Activated CD4-positive, CD25-positive, alpha-beta regulatory T cell treated with anti-CD3 and anti-CD28 coated beads, Interleukin-2, amount 50 U/mL, for 24 hours (primary cell): Measurements from ENCODE around the gene CAMK2G.

Source experiments
- ATAC-seq, 2 donors: fragments of 150-1000 bp; cut with Tn5 transposase; one replicate each; pipeline ENCODE4 v1.10.0; 2021; ENCODE audit warnings: mild to moderate bottlenecking in 1 of 2, moderate library complexity in 1 of 2

The CAMK2G gene

DNA sequence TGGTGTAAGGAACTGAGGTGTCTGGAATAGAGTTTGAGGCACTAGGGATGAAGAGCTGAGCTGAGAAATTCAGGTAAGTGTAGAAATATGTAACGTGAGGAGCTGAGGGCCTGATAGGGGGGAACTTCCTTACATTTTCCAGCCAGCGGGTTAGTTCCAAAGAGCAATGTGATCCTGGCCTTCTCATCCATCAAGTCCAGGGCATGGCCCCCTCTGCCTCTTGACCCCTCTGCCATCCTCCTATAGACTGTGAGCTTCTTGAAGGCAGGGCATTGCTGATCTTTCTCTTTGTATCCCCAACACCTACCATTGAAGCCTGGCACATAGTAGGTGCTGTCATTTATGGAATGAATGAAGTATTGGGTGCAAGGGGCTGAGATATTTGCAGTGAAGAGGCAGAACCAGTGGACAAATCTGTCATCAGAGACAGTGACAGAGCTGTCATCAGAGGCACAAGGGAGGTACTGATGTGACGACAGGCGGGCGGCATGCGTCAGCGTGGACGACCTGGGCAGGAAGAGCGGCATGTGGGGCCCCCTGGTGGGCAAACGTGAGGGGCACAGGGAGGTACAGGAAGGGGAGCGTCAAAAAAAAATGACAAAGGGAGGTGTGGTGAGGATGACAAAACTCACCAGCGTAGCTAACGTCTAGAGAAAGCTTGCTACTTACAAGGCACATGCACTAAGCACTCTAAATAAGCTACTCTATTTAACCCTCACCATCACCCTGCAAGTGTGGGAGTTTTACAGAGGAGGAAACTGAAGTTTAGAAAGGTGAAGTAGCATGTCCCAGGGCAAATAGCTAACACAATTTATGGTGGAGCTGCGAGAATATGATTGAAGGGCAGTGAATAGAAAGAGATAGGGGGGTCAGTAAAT, 5.2 kb upstream of the CAMK2G start:
- ATAC-seq = peak; percentile 95 to 96

DNA sequence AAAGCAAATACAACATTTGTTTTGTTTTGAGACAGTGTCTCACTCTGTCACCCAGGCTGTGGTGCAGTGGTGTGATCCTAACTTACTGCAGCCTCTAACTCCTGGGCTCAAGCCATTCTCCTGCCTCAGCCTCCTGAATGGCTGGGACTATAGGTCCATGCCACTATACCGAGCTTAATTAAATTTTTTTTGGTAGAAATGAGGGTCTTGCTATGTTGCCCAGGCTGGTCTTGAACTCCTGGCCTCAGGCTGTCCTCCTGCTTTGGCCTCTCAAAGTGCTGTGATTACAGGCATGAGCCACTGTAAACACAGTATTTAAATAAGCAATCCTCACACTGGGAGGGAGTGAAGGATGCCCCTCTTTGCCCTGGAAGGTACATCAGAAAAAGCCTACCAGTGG, 4.0 kb upstream of the CAMK2G start:
- no peak for ATAC-seq

DNA sequence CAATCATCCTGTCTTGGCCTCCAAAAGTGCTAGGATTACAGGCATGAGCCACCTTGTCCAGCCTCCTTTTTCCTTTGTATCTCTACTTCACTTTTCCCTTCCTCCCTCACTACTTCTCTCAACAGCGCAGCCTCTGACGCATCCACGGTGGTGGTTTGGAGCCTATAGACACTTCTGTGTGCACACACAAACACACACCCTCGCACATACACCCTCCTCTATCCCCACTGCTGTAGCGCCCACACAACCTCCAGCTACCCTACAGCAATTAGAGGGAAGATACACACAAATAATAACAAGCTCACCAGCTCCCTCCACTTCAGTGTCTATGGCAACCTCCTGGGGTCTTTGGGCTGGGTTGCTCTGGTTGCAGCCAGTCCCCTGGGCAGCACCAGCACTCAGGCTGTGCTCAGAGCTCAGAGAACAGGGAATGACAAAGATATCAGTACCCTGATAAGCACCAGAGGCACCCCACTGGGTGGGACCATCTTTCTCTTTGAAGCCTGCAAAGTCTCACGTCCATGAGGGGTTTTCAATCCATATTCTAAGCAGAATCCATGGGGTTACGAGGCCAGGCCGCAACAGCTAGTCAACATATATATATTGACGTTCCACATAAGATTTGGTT, 3.3 kb upstream of the CAMK2G start:
- no peak for ATAC-seq

DNA sequence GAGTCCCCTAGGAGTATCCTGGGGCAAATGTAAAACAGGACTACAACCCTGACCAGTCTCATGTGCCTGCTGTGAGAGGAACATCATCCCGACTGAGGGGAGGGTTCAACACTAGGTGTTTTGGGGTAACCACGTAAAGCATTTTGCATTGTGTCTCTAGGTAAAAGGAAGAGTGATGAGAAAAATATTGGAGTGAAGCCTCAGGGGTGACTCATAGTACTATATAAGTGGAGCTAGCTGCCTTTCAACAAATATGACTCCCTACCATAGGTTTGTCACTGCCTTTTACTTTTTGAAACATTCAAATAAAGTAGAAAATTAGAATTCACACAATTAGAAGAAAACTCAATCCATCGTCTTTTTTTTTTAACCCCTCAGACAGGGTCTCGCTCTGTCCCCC, 2.6 kb upstream of the CAMK2G start:
- no peak for ATAC-seq

DNA sequence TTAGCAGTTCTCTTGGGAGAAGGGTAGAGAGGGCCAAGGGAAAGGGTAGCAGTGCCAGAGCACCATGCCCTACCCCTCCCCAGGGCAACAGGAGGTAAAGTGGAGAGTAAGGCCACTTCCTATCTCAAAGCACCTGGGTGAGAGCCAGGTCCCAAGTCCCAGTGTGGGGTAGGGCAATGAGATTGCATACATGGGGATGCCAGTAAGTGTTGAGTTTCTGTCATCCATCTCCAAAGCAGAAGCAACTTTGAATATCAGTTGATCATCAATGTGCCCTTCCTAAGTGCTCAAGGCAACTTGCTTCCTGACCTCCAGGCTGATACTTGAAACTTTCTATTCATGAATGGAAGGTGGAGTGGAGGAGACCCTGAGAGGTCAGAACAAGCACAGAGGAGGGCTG, 2.2 kb upstream of the CAMK2G start:
- no peak for ATAC-seq

DNA sequence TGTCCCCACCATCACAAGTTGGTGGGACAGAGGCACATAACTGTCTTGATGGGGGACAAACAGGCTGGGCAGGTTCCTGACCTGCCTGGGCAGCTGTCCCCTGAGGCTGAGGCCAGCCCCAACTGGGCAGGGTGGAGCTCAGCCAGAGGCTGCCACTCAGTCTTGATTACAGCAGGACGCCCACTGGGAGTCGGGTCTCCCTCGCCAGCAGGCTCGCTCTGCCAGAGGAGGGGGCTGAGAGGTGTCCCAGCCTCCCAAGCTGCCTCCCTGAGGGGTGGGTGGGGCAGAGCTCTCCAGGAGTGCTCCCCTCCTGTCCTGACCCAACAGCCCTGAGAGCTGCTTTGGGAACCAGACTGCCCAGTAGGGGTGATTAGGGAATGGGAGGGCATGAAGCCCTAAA, 1.8 kb upstream of the CAMK2G start:
- no peak for ATAC-seq

DNA sequence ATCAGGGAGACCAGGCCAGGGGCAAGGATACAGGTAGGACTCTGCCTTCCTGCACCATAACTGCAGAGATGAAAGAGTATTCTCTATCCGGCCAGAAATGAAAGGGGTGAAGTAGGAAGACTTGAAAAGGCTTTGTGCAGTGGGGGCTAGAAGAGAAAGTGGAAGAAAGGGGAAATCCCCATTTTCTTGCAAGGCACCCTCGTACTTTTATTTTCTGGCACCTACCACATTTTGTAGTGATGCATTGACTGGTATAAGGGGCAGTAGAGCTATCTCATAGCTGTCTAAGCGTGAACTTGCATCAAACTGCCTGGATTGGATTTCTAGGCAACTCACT, 752 bp upstream of the CAMK2G start:
- peak; percentile 43 to 54 for ATAC-seq

DNA sequence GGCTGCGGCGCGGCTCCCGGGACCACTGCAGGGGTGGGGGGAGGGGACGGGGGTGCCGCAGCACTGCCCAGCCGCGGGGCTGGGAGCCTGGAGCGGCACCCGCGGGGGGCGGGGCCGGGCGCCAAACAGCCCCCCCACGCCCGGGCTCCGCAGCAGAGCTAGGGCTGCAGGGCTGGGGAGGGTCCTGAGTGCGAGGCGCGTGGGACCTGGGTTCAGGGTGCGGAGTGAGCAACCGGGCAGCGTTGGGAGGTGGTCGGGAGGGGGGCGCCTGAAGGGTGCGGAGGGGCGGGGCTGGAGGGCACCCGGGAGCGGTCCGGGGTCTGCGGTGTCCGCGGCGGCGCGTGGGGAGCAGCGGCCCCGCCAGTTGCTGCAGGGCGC, 528 bp downstream of the CAMK2G start:
- no peak for ATAC-seq

DNA sequence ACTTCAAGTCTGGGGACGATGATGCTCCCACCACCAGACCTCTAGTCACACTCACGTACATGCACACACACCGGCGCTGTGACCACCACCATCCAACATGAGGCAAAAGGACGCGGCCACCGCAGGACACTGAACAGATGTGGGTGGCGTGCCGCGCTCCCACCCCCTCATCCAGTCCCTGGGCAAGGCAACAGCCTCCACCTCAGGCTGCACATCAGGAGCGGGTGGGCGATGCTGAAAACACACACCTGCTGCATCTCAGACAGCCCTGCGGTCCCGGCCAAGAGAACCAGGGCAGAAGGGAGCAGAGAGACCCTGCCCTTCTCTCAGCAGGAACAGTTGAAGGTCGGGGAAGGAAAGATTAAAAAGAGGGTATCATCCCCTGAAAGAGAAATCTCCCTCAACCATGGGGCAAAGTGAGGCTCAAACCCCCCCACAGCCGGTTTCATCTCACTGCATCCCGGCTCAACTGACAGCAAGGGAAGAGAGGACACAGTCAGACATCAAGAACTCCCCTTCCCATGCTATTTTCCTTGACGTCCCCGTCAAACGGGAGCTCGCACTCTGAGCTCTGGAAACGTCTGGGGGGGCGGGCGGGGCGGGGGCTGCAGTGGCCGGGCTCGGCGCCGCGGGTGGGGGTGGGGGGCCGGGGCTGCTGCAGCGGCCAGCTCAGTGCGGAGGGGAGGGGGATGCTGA, 1.1 kb downstream of the CAMK2G start:
- no peak for ATAC-seq

DNA sequence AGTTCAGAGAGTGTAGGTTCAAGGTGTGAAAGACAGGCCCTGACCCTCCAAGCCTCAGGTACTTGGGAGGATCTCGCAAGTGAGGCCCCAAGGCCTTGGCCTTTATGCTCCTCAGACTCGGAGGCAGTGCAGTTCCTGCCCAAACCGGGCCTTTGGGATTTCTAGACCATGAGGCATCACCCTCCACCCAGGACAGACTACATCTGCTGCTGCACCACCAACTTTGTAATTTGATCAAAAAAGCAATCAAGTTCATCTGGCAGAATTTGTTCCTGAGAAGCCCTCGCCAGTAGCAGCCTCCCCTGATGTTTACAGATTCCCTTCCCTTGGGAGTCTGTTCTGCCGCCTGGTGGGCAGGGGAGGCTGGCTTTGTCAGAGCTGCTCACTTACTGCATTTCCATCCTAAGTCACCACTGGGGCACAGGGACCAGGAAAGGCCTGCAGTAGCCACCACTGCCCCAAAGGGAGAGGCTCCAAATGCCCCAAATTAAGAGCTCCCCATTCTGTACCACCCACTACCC, 2.1 kb downstream of the CAMK2G start:
- ATAC-seq = no peak

DNA sequence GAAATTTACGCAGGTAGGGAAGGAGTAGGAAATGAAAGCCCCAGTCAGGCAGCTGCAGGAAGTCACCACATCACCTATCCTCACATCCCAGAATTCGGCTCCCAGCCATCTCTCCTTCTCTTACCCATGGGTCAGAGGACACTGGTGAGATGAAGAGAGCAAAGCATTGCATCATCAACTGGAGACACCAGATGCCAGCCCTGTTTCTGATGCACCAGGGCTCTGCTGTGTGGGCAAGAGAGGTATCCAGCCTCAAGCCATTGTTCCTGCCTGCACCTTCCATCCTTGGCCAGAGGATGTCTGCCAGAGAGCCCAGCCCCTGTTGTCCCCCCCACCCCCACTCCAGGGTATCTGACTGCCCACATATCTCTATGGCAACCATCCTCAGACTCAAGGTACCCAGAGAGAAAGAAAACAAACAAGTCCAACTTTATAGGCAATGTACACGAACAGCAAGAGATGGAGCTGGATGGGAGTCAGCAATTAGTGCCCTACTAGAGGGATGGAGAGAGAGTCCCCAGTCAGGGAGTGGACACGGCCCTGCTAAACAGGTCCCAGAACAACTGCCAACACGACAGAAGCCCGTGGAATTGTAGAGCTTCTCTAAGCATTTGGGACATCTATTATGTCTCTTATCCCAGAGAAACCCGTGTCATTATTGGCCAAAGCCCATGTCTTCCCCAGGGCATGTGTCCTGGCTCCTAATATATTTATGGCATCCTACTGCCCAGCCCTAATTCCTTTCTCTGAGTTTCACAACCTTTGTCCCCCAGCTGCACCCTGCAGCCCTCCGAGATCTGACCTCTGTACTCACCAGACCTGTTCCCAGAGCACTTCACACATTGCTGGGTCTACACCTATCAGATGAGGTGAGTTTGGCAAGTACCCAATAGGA, 2.8 kb downstream of the CAMK2G start:
- ATAC-seq = no peak

DNA sequence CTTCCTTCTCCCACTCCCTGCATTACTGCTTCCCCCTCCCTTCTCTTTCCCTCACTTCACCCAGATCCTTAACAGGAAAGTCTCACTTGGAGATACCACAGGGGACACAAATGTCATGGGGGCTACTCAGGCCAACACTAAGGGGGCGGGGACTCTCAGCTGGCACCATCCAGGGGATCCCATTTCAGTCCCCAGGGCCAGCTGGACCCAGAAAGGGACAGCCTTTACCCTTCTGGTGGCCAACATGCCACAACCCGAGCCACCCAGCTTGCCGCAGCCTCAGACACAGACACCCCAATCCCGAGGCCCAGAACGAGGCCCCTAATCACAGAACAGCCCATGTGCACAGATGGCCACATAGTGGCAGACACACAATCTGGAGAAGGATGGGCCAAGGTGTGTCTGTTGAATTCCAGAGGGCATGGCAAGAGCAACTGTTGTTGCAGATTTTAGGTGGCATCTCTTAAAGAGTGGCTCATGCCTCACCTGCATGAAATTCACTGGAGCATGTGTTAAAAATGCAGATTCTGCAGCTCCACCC, 5.6 kb downstream of the CAMK2G start:
- ATAC-seq = no peak

DNA sequence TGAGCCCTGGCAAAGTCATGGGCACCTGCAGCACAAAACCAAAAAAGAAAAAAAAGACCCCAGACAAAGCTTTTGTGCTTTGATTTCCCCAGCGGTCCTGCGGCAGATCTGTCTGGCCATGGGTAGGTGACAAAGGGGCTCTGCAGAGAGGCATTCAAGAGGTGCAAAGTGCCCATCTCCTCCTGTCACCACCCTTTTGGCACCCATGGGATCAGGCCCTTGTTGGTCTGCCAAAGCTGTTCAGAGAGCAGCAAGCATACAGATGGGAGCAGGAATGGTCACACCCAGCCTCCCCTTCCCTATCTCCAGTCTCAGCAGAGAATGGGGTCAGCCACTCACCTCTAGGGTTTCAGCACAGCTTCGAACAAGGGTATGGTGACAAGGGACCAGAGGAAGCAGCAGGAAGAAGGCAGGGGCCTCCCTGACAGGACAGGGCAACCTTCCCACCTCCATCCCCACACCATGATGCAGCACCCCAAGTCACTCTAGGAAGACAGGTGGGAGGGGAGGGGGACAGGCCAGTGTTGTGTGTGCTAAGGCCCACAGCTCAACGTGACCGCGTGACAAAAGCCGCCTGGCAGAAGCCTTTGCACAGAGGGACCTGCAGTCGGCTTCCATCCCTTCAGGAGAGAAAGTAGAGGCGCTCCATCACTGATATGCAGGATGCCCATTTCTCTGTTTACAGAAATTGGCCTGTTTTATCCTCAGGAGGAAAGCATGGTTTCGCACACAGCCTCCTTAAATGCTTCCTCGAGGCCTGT, 6.3 kb downstream of the CAMK2G start:
- no peak for ATAC-seq

DNA sequence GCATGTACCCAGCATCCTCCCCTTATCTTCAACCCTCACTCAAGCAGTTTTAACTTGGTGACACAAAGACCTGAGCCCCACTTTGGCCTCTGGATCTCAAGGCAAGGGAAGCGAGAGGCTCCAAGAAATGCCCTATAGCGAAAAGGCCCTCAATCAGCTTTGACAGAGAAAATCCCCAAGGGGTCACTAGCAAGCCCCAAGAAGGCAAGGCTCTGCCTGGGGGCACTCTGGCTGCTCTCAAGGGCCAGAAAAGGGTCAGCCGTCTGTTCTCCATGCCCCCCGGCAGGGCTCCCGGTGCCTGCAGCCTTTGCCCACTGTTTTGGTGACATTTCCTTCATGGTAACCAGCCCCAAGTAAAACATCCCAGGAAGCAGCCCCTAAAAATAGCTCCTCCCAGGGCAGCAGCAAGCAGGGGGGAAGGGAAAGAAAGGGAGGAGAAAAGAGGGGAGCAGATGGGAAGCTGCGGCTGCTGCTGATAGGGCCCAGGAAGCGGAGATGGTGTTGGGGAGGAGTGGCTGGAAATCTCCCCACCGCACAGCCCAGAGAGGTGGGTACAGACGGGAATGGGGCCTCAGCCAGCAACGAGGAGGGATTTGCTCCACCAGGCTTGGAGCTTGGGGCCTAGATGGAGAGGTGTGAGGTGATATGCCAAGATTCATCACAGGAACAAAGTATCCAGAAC, 7.1 kb downstream of the CAMK2G start:
- ATAC-seq = no peak

DNA sequence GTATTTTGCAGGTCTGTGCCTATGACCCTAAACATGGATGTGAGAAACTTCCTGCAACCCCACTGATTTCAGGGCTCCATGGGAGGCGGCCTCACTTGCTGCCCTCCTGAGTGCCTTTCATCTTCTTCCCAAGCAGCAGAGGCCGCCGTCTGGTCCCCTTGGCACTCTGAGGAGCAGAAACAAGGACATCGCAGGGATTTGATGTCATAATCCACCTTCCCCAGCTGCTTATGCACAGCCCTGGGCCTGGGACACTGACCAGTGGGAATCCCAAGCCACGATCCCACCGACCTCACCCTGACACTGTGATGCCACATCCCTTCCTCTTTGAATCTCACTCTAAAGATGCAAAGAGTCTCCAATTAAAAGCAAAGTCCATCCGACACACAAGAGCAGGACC, 7.7 kb downstream of the CAMK2G start:
- no peak for ATAC-seq

DNA sequence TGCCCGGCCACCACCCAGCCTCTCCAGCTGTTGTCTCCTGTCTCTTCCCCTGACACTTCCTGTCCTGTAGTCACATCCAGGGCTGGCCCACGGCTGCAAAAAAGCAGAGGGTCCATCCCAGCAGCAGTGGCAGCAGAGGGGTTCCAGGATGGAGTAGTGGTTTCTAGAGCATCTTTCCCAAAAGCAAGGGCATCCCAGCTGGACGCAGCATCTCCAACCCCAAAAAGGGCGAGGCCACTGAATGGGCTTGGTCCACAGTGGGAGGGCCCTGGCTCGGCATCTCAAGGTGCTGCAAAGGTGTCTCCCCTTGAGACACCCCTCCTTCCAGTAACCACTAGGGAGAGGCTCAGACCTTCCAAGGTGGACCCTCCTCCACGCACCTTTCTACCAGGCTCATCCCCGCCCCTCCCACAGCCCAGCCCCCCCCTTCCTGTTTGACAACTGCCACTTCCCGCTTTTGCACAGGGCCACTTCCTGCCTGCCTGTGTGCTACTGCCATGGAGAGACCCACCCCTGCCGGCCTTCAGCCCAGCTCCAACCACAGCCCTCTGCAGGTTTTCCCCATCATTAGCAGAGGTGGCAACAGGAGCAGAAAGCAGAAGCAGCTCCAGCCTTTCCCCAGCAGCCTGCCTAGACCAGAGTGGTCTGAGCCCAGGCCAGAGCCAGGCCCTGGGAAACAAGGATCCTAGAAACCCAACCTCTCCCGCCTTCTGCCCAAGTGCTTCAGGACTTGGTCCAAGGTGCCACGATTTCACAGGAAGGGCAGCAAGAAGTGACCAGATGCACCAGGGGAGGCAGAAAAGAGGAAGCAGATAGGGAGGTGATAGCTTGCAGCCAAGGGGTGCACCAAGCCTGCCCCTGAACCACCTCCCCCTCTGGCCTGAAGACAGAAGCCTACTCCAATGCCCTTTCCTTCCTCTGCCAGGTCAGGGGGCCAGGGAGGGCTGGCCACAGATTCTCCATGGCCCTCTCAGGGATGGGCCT, 8.6 kb downstream of the CAMK2G start:
- peak; percentile 69 to 72 for ATAC-seq

DNA sequence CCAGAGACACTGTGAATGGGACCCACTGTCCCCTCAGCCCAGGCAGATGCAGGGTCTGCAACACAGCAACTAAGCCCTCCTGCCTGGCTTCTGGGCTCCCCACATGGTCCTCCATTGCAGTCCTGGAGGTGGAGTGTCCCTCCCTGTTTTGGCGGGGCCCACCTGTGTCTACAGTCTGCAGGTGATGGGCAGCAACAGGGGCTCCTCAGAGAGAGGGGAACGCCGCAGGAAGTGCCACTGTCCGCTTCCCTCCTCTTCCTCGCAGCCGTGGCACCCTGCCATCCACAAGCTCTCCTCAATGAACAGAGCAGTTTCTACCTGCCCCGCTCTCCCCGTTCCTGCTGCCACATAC, 9.3 kb downstream of the CAMK2G start:
- no peak for ATAC-seq

DNA sequence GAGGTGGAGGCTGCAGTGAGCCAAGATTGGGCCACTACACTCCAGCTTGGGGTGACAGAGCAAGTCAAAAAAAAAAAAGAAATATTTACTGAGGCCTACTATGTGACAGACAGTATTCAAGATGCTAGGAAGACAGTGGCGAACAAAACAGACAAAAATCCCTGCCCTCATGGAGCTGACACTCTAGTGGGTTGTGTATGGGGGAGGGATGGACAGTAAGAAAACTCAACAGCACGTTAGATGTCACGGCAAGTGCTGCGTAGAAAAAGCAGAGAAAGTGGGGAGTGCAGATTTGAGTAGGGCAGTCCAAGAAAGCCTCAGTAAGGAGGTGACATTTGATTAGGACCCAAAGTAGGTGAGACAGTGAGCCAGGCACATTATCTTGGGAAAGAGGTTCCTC, 10.1 kb downstream of the CAMK2G start:
- ATAC-seq = no peak

DNA sequence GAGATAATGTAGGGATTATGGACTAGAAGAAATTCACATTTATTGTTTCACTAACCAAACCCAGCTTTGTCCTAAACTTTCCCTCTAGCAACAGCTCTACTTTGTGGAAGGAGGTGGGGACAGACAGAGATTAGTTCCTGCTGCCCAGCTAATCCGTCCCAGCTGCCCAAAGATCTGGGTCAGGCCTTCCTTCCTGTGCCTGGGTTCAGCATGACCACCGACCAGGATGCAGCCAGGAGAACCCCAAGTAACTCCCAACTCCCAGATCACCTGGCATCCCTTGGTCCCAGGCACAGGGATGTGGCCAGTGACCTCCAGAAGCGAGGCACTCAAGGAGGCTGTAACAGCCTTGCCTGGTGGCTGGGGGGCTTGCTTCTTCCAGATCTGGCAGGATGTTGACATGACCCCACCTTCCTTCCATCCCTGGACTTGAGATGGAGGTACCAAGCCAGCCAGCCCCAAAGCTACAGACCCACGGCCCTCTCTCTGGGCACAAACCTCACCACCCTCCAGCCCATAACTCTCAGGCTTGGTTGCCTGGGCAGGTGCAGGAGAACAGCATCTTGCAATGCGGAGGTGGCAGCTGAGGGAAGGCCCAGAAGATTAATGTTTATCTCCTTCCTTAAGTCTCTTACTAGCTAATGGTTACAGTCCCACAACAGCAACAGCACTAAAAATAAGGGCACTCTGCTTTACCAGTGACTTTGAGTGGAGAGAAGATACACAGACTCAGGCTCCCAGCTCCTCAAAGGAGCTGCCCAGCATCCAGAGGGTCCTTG, 11.1 kb downstream of the CAMK2G start:
- no peak for ATAC-seq
